Fibroblast of peridontal ligament (primary cell): ENCODE data around the gene SLC39A8.
A peak's percentile ranks its signal among the peaks of the same experiment; 100 is the strongest.
"Not testable (repeated sequence)": the region's sequence is repeated elsewhere in the genome, so short reads cannot be mapped to it uniquely, and the experiment has no call there.

Source experiments
- DNase-seq: peaks from one replicate; pipeline ENCODE4 v3.0.0-alpha.2; 2010; ENCODE audit errors: extremely low read depth

SLC39A8 gene

DNA sequence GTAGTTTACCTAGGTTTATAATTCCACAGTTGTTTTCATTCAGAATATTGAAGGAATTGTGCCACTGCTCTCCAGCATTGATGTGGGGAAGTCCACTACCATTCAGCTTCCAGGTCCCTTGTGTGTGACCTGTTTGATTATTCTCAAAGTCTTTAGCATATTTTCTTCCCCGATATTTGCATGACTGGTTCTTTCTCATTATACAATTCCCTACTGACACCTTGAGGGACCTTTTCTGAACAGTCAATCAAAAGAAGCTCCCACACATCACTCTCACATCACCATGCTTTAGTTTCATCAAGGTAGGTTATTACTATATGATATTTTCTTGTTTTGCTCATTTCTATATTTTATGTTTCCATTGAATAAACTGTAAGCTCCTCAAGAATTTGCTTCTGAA is 44.1 kb downstream of the SLC39A8 start:
- DNase-seq = no peak

DNA sequence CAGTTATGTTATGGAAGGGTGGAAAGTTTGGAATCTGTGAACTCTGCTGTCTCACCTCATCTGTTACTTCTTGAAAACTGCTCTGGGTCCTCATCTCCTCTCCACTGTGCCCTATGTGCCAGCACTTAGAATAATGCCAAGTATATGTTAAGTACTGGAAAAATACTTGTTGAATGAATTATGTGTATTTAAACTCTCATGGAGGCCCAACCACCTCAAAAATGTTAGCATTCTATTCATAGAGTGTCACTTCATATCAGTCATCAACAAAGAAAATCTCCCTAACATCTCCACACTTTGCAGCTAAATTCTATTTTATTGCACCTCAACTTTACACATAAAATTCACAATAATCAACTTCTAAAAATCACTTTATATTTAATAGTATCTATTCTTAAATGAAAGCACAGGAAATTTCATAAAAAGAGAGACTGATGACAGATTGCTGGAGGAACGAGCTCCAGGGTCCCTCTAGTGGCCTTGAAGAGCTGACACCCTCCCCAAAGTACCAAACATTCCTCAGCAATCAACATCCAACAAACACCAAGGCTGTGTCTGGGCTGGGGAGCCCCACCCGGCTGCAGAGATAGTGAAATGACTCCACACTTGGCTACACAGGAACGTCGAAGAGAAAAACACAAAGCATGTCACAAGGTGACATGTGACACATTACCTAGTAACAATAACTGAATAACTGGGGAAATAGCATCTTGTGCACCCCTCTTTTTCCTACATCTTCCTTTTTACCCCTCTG is 45.8 kb downstream of the SLC39A8 start:
- DNase-seq = peak; percentile 67

DNA sequence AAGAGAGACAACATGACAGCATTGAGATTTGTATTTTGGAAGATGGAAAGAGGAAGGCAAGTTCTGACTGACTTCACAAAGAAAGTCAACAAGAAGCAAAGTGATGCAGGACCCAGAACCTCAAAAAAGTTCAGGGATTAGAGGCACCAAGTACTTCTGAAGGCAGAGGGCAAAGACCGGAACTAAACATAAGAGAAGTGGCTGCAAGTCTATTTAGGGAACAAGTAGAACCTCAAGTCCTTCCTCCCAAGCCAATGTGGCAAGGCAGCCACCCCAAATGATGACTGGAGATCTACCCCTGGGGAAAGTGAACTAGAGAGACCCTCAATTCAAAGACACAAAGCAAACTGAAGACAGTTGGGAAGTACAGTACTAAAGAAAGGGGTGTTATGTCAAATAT is 46.6 kb downstream of the SLC39A8 start:
- no peak for DNase-seq

DNA sequence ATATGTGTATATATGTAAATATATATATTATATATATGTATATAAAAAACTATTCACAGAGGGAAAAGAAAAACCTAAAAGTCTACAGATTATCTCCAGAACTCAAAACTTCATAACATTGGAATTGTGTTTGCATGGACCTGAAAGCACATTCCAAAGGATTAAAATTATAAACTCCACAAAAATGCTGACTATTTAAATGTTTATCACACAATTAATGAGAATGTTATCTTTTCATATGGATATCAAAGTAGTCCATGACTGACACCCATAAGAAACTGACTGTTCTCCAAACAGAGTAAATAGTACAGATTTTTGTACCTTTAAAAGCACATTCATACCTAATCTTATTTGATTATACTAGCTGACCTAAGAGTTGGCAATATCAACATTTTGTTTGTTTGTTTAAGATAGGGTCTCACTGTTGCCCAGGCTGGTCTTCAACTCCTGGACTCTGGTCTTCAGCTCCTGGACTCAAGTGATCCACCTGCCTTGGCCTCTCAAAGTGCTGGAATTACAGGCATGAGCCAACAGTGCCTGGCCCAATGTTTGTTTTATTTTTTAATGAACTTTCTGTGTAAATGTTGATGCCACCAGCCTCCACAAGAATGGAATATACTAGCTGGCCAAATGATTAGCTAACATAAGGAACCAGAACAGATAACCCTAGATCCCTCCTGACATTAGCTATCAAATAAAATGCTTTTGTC is 50.0 kb downstream of the SLC39A8 start:
- DNase-seq = no peak

DNA sequence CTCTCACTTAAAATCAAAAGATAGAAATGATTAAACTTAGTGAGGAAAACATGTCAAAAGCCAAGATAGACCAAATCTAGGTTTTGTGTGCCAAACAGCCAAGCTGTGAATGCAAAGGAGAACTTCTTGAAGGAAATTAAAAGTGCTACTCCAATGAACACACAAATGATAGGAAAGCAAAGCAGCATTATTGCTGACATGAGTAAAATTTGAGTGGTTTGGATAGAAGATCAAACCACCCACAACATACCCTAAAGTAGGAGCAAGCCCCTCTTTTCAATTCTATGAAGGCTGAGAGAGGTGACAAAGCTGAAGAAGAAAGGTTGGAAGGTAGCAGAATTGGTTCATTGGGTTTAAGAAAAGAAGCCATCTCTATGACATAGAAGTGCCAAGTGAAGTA is 56.8 kb downstream of the SLC39A8 start:
- DNase-seq = no peak

DNA sequence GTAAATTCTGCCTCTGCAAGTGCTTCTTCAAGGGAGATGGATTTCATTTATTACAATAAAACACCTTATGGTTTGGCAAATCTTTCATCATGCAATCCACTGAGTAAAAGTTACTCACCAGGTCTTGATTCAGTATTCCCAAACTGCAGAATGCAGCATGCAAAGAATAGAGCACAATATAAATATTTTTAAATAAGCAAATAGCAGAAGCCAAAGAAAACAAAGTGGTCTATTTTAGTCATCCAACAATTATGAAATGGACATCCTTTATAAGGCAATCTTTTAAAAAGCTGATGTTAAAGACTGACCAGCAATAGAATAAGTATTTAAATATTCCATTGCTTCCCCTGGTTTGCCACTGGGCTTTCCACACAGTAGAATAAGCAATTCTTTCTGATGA is 59.5 kb downstream of the SLC39A8 start:
- peak; percentile 39 for DNase-seq

DNA sequence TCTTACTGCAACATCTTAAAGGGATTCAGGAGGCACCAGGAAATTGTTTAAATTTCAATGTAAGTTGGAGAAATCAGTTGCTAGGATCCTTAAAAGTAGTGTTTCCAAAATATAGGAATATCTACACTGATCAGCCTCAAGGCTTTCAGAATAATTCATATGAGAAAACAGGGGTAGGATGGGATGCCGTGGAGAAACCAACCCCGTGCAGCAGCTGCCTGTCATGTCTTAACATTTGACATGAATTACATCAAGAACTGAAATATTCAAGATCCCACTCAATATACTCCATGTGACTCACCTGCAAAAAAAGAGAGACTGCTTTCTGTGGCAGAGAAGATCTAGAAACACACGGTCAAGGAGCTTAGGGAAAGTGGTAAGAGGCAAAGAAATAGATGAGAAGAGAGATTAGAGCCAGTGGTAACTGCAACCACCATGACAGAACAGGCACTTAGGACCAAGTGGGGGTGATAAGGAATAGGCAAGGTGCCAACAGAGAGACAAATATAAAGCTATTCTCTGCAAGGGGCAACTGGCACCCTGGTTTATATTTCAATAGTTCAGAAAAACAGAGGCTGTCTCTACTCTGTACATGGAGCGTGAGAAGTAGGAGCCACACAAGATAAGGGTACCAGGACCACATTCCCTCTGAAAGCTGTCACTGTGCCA is 64.0 kb downstream of the SLC39A8 start:
- no peak for DNase-seq

DNA sequence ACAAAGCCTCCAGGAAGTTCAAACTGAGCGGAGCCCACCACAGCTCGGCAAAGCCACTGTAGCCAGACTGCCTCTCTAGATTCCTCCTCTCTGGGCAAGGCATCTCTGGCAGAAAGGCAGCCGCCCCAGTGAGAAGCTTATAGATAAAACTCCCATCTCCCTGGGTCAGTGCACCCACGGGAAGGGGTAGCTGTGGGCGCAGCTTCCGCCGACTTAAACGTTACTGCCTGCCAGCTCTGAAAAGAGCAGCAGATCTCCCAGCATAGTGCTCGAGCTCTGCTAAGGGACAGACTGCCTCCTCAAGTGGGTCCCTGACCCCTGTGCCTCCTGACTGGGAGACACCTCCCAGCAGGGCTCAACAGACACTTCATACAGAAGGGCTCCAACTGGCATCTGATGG is 72.0 kb downstream of the SLC39A8 start:
- not testable (repeated sequence) for DNase-seq

DNA sequence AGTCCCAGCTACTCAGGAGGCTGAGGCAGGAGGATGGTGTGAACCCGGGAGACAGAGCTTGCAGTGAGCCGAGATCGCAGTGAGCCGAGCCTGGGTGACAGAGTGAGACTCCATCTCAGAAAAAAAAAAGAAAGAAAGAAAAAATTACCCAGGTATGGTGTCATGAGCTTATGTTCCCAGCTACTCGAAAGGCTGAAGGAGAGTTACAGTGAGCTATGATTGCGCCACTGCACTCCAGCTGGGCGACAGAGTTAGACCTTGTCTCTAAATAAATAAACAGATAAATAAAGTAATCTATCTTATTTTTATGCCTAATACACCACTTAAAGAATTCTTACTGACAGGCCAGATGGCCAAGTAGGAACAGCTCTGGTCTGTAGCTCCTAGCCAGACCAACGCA is 73.0 kb downstream of the SLC39A8 start:
- DNase-seq = no peak

DNA sequence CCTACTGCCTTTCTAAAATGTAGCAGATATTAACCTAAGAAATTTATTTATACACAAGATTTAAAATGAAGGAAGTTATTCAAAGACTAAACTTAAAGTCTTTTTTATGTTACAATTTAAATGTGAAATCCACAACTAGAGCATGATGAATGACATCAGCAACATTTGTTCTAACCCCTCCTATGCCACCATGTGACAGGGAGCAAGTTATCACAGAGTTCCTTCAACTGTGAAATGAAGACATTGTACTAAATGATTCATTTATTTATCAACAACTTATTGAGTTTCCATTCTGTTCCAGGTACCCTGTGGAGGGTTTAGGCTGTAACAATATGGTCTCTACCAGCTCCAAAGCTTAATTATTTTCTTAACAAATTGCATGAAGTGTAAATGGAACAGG is 76.9 kb downstream of the SLC39A8 start:
- DNase-seq = no peak

DNA sequence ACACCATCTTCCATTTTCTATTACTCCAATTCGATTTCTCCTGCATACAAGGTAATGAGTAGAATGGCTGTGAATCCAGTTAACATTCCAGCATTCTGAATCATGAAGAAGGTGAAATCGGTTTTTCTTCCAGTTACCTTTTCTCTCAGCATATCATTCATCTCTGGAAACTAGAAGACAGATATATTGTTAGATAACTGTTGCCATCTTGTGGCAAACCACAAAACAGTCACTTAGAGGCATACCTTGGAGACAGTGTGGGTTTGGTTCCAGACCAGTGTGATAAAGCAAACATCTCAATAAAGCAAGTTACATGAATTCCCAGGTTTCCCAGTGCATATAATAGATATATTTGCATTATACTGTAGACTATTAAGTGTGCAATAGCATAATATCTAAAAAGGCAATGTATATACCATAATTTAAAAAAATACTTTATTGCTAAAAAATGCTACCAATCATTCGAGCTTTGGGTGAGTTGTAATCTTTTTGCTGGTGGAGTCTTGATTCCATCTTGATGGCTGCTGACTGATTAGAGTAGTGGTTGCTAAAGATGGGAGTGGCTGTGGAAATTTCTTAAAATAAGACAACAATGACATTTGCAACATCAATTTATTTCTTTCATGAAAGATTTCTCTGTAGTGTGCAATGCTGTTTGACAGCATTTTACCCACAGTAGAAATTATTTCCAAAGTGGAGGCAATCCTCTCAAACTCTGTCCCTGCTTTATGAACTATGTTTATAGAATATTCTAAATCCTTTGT is 82.1 kb downstream of the SLC39A8 start:
- peak; percentile 70 for DNase-seq

DNA sequence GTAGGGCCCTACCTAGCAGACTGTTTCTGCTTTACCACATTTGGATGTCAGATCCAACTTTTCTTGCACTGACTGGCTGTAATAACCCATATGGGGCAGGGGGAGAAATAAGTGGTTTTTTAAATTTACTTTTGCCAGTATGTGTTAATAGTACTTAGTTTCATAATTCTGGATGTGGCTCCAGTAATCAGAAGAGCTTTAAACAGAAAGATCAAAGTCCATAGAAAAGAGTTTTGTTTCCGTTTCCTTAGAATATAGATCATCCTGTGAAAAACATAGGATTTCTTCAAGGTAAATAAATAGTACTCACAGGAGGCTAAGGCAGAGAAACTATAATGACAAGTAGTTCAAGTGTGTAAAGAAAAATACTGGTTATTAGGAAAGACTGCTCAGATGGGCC is 85.6 kb downstream of the SLC39A8 start:
- DNase-seq = no peak

DNA sequence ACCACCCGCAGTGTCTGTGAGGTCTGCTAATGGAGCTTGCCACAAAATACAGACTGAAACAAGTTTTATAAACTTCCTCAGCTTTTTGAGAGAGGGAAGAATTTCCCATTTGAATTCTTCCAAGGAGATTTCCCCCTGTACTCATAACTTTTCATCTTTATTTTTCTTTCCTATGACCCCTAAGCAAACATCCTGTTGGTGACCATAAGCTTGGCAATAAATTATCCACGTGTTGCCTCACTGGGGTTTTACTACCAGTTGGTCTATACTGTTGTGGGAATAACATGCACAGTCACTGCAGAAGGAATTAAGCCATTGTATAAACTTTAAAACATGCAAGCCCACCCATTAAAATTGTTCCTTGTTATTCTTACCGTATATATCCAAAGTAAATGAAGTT is 86.2 kb downstream of the SLC39A8 start:
- DNase-seq = no peak

DNA sequence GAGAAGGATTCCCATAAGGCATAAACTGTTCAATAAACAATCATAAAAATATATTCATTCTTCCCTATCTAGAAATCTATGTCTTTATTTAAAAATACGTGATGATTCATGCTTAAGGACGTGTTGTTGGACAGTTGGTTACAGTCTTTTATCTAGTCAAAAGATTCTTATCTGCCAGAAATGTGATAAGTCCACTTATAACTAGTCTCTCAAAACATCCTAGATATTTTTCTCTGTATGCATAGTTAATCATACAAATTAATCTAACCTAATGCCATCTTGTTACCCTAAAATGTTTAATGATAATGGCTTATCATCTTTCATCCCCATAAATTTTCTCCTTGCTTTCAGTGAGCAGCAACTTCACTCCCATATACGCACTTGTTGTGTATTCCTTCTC is 89.0 kb downstream of the SLC39A8 start:
- DNase-seq = no peak

DNA sequence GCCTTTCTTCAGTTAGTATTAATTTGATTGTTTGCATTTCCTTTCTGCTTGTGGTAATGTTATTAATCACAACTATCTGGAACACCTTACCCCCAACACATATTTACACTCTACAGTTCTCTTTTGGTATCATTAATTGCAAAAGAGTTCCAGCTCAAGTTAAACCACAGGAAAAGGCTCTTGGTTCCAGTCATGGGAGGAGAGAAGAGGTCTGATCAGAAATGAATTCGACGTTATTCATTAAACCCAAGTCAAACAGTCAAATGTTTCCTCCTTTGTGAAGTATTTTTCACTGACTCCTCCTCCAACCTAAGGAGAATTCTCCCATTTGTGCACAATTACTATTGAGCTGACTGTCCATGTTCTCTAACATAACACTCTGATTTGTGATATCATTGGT is 91.4 kb downstream of the SLC39A8 start:
- no peak for DNase-seq

DNA sequence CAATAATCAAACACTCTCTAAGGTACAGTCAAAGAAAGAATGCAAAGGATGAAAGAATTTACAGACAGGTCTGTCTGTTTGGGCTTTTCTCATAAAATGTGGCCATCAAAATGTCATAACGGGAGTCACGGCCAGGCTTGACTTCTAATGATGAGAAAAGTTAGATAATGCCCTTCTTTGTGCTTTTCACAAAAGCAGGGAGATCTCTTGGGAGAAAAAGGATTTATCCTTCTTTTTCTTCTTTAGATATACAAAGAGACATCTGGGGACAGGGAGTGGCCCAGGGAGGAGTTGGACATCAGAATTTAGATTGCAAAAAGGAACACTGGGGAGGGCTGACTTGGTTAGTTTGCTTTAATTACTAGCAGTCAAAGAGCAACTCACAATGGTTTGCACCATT is 93.1 kb downstream of the SLC39A8 start:
- DNase-seq = no peak

DNA sequence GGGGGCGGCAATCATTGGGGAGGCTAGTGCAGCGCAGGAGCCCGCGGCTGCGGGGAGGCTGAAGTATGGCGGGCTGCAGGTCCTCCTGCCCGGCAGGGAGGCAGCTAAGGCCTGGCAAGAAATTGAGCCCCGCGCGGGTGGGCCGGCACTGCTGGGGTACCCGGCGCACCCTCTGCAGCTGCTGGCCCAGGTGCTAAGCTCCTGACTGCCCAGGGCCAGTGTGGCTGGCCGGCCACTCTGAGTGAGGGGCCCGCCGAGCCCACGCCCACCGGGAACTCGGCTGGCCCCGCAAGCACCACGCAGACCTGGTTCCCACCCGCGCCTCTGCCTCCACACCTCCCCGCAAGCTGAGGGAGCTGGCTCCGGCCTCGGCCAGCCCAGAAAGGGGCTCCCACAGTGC is 94.9 kb downstream of the SLC39A8 start:
- no peak for DNase-seq

DNA sequence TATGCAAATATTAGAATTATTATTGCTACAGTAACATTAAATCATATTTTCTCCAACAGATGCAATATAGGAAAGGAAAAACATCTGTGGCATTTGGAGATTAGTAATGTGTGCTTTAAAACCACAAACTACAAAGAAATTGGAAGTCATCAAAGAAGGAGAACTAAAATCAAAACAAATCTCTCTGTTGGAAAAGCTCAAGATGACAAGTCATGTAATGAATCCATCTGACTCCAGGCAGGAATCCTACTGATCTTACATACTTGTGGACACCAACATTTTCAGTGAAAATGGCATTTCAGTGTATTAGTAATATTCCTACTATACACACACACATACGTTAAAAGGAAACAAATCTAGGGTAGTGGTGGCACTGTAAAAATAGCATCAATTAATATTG is 98.2 kb downstream of the SLC39A8 start:
- DNase-seq = peak; percentile 37

DNA sequence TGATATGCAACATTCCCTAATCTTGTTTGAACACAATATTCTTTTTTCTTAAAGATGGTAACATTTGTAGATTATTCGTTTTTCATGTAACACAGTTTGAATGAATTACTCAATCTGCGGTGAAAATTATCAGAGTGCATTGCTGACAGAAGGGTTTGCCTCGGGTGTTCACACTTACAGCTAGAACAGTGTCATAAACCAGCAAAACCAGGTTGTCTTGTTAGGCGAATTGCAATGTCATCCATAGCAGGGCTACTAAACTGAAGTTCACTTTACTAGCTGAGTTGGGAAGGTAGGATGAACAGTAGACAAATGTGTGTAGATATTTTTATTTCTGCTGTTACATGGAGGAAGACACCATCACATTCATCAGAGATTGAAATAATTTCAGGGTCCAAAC is 98.9 kb downstream of the SLC39A8 start:
- DNase-seq = no peak

DNA sequence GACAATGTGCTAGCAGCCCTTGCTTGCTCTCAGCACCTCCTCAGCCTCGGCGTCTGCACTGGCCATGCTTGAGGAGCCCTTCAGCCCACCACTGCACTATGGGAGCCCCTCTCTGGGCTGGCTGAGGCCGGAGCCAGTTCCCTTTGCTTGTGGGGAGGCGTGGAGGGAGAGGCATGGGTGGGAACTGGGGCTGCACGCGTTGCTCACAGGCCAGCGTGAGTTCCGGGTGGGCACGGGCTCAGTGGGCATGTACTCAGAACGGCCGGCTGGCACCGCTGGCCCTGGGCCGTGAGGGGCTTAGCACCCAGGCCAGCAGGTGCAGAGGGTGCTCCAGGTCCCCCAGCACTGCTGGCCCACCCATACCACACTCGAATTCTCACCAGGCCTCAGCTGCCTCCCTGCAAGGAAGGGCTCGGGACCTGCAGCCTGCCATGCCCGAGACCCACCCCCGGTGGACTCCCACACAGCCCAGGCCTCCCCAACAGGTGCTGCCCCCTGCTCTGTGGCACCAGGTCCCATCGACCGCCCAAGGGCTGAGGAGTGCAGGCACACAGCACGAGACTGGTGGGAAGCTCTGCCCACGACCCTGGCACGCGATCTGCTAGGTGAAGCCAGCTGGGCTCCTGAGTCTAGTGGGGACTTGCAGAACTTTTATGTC is 100.3 kb downstream of the SLC39A8 start:
- no peak for DNase-seq

DNA sequence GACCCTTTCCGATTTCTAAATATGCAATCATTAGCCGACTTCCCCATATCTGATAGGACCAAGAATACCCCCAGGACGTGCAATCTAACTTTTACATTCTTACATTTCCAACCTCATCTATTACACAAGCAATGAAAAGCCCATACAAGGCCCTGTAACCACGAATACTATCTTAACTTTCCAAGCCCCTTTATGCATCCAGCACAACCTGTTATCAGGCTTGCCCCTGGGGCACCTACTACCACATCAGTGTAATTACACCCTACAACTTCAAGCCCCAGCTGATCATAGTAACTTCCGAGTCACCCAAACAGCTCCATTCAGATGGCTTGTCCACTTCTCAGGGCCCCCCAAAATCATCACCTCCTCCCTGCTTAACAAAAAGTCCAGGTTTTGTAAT is 102.0 kb downstream of the SLC39A8 start:
- DNase-seq = not testable (repeated sequence)
